Erythroblast (primary cell): ENCODE measurements around the gene CHST15.

Source experiments
- GATA1 ChIP-seq: IDR thresholded peaks from 2 replicates; pipeline ENCODE4 v1.6.1; 2011; ENCODE audit warnings: low read depth, mild to moderate bottlenecking, control low read depth, low read length, moderate library complexity
- POLR2A ChIP-seq: IDR thresholded peaks from 2 replicates; pipeline ENCODE4 v1.6.1; 2011; ENCODE audit warnings: mild to moderate bottlenecking, low read length

DNA sequence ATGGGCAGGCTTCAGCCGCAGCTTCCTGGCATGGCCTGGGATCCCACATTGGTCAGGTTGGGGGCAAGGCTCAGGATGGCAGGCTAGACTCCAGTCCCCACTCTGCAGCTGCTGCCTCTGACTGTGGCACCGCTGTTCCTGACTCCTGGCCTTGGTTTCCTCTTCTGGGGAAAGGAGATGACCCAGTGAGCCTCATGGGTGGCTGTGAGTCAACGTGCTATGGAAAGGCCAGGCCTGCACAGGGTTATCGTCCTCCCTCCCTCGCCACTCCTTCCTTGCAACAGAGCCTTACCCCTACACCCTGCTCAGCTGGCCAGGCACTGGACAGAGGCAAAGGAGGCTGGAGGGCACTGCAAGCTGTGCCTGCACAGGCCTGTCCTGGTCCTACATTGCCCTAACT, 36.1 kb upstream of the CHST15 start:
- TF ChIP-seq POLR2A (no peak), GATA1 (no peak)
